HG03175 (cell line): Measurements from ENCODE around the gene SSC5D.
"Not testable (repeated sequence)": the region's sequence is repeated elsewhere in the genome, so short reads cannot be mapped to it uniquely, and the experiment has no call there.

Experiments
- ATAC-seq: cut with Tn5 transposase; IDR thresholded peaks from one replicate; pipeline ENCODE4 v1.9.1; 2021; ENCODE audit warnings: mild to moderate bottlenecking, moderate library complexity; ENCODE audit not compliant: unreplicated experiment

The SSC5D gene

DNA sequence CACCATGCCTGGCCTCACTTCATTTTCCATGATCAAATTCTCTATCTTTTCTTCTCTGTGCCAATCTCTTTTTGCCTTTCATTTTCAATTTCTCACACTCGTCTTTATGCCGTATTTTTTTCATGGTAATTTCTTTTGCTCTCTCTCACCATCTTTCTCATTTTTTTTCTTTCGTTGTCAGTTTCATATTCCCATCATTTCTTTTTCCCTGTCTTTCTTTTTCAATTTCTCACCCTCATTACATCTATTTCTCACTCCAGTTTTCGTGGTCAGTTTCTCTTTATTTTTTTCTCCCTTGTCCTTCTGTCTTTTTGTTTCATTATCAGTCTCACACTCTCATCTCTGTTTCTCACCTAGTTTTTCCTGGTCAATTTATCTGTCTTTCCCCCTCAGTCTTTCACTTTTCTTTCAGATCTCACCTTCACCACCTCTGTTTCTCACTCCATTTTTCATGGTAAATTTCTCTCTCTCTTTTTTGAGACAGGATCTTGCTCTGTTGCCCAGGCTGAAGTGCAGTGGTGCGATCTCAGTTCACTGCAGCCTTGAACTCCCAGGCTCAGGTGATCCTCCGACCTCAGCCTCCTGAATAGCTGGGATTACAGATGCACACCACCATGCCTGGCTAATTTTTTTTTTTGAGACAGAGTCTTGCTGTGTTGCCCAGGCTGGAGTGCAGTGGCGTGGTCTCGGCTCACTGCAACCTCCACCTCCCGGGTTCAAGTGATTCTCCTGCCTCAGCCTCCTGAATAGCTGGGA is 14.1 kb downstream of the SSC5D start:
- no peak for ATAC-seq

DNA sequence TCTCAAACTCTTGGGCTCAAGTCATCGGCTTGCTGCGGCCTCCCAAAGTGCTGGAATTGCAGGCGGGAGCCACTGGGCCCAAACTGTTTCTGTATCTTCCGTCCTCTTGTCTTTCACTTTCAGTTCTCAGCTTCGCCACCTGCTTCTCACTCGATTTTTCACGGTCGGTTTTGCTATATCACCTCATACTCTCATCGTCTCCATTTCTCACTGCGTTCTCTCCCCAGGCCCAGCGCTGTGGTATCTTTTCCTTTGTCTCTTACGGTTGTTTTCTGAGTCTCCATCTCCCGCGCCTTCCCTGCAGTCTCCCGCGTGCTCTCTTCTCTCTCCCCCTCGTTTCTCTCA is 14.9 kb downstream of the SSC5D start:
- ATAC-seq, result no peak

DNA sequence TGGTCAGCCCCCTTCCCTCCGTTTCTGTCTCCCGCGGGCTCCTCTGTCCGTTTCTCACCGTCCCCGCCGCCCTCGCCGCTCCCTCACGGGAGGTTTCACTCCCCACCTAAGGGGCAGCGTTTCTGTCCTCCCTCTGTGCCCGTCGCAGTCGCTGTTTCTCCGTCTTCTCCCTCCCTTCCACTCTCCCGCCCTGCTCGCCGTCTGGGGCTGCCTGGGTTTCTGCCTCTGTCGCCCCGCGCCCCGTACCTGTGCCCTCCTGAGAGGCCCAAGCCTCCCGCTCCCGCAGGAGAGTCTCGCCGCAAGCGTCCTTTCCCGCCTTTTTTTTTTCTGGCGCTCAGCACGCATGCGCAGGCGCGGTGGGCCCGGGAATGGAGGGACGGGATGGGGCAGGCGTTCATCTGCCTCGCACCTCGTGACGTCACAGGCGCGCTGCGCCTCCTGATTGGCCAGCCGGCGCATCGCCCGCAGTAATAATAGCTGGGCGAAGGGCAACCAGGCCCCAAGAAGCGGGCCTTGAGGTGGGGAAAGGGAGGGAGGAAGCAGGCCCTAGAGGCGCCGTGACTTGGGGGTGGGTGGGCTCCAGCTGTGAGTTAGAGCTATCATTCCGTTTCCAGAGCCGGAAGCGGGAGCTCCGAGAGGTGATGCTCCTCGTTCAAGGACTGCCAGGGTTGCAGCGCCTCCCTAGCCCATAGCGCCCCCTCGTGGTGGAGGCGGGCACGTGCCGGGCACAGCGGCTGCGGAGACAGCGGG is 15.4 kb downstream of the SSC5D start:
- peak; percentile 95 for ATAC-seq

GRCh38 chr19:55504252-55504603 is 16.0 kb downstream of the SSC5D start:
- no peak for ATAC-seq

- ATAC-seq, result no peak
Observed at GRCh38 chr19:55504981-55505380, 16.7 kb downstream of the SSC5D start.

- ATAC-seq, result no peak
Observed at GRCh38 chr19:55508120-55508519, 19.9 kb downstream of the SSC5D start.

- peak; percentile 100 for ATAC-seq
Observed at GRCh38 chr19:55516878-55517620, 28.8 kb downstream of the SSC5D start.

GRCh38 chr19:55519451-55520311 is 31.4 kb downstream of the SSC5D start:
- ATAC-seq, result no peak

GRCh38 chr19:55520691-55521292 is 32.6 kb downstream of the SSC5D start:
- no peak for ATAC-seq

GRCh38 chr19:55525289-55526101 is 37.3 kb downstream of the SSC5D start:
- ATAC-seq, result no peak

GRCh38 chr19:55526216-55527196 is 38.3 kb downstream of the SSC5D start:
- no peak for ATAC-seq

DNA sequence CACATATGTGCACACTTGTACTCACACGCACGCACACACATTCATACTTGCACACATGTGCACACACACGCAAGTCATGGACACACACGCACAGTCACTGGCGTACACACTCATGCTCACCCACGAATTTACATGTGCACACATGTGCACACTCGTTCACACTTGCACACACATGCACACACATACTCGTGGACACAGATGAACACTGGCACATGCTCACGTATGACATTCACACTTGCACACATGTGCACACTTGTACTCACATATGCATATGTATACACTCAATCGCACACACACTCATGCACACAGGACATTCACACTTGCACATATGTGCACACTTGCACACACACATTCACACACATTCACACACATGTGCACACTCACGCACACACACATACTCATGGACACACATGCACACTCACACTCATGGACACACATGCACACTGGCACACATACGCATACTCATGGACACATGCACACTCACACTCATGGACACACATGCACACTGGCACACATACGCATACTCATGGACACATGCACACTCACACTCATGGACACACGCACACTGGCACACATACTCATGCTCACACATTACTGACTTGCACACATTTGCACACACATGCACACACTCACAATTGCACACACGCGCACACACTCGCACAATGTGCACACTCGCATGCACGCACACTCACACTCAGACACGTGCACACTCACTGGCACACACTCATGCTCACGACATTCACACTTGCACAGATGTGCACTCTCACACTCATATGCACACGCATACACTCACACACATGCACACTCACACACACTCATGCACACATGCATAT is 39.2 kb downstream of the SSC5D start:
- no peak for ATAC-seq

- ATAC-seq, result no peak
Observed at GRCh38 chr19:55528030-55528803, 40.0 kb downstream of the SSC5D start.

GRCh38 chr19:55529636-55530234 is 41.5 kb downstream of the SSC5D start:
- ATAC-seq, result no peak

GRCh38 chr19:55530996-55531395 is 42.8 kb downstream of the SSC5D start:
- ATAC-seq, result no peak

GRCh38 chr19:55534280-55534679 is 46.0 kb downstream of the SSC5D start:
- ATAC-seq, result not testable (repeated sequence)
